ENCODE data around the gene NAB1. TPM values are rescaled to one million over a fixed set of nuclear protein-coding genes. Genes with fewer than 3 reads are reported as not detected.

NAB1 gene
- total RNA-seq, 1 experiment from 2014 or later = 40.2 TPM

DNA sequence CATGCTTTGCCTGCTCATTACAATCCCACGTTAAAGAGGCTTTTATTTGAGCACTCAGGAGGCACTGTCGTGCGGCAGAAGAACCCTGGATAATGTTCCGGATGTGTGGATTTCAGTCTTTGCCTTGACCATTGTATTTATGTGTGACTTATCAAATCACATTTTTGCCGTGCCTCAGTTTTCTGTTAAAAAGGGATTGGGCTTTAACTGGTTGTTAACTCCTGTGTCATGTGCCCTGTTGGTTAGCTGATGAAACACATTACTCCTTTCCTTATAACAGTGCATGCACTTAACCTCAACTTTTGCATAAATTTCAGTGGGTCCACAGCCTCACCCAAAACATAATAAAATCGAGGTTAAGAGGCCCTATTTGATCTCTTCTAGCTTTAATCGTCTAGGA lies 52.7 kb downstream of the NAB1 start:
- CTCF ChIA-PET = no interaction called here
- no peak overlapping the region for H3K4me3 ChIP-seq (ENCODE audit: low read depth in 2 of 2, low read length in 2 of 2)
- no peaks in the 10 kb centered on the region for H3K36me3 ChIP-seq (ENCODE audit: control insufficient read depth, insufficient read depth, low read length)
- H3K4me1 ChIP-seq (ENCODE audit: control insufficient read depth, insufficient read depth, low read length) = no peaks in the 10 kb centered on the region
- POLR2A ChIA-PET = no interaction called here
- intact Hi-C loops (cut with micrococcal nuclease; ENCODE audit: unreplicated experiment) = no loop called here
- no peaks in the 10 kb centered on the region for H3K27me3 ChIP-seq (ENCODE audit: control insufficient read depth, insufficient read depth, low read length)
- TF ChIP-seq, protein P1, sequence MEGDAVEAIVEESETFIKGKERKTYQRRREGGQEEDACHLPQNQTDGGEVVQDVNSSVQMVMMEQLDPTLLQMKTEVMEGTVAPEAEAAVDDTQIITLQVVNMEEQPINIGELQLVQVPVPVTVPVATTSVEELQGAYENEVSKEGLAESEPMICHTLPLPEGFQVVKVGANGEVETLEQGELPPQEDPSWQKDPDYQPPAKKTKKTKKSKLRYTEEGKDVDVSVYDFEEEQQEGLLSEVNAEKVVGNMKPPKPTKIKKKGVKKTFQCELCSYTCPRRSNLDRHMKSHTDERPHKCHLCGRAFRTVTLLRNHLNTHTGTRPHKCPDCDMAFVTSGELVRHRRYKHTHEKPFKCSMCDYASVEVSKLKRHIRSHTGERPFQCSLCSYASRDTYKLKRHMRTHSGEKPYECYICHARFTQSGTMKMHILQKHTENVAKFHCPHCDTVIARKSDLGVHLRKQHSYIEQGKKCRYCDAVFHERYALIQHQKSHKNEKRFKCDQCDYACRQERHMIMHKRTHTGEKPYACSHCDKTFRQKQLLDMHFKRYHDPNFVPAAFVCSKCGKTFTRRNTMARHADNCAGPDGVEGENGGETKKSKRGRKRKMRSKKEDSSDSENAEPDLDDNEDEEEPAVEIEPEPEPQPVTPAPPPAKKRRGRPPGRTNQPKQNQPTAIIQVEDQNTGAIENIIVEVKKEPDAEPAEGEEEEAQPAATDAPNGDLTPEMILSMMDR (IDR thresholded peaks at IDR 0.05) = no peak
- TF ChIP-seq POLR2AphosphoS5 (IDR thresholded peaks at IDR 0.05; ENCODE audit: low read depth, low read length) (no peak), SIN3A (IDR thresholded peaks at IDR 0.05; ENCODE audit: borderline replicate concordance, insufficient read depth, low read depth, low read length) (no peak), REST (IDR thresholded peaks at IDR 0.05; ENCODE audit: insufficient read depth in 1 of 2, low read depth in 2 of 2, low read length in 1 of 2) (no peak), TCF7L2 (IDR thresholded peaks at IDR 0.05; ENCODE audit: low read depth, low read length) (no peak)
- no peak for ATAC-seq
- BruUV-seq (replicated peaks) = no TSS peak
- no peak for DNase-seq (ENCODE audit: low read depth, low spot score)
- H3K27ac ChIP-seq (ENCODE audit: low read length) = no peak overlapping the region
- in situ Hi-C loops (cut with HindIII; ENCODE audit: low pct_unique_long_range_greater_than_20kb, low sequenced_read_pairs) = no loop called here
- H3K9me3 ChIP-seq (ENCODE audit: control insufficient read depth, insufficient read depth, low read depth, low read length) = no peaks in the 10 kb centered on the region

DNA sequence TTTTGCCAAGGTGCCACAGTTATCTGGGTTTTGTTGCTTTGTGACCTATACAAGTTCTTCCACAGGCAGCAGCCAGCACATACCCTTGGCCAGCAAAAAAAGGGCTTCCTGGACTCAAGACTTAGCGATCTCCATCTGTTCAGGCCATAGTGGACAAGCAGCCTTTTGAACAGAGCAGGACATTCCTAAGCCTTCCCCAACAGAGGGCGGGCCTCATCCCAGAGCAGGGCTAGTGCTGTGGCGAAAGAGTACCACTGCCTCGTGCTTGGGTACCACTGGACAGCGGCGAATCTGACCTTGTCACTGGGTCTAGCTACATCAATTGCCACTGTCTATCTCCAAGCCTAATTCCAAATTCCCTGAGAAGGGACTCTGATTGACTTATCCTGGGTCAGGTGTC lies 56.4 kb downstream of the NAB1 start:
- intact Hi-C loops (cut with micrococcal nuclease; ENCODE audit: unreplicated experiment) = no loop called here
- BruUV-seq (replicated peaks) = no TSS peak
- no peak for DNase-seq (ENCODE audit: low read depth, low spot score)
- Histone ChIP-seq H3K36me3 (ENCODE audit: control insufficient read depth, insufficient read depth, low read length) (no peaks in the 10 kb centered on the region), H3K27me3 (ENCODE audit: control insufficient read depth, insufficient read depth, low read length) (no peaks in the 10 kb centered on the region), H3K4me1 (ENCODE audit: control insufficient read depth, insufficient read depth, low read length) (no peaks in the 10 kb centered on the region), H3K4me3 (ENCODE audit: low read depth in 2 of 2, low read length in 2 of 2) (no peak overlapping the region), H3K9me3 (ENCODE audit: control insufficient read depth, insufficient read depth, low read depth, low read length) (no peaks in the 10 kb centered on the region; the same call in 1 of the 2 replicates), H3K27ac (ENCODE audit: low read length) (no peak overlapping the region)
- TF ChIP-seq TCF7L2 (IDR thresholded peaks at IDR 0.05; ENCODE audit: low read depth, low read length) (no peak), POLR2AphosphoS5 (IDR thresholded peaks at IDR 0.05; ENCODE audit: low read depth, low read length) (no peak), REST (IDR thresholded peaks at IDR 0.05; ENCODE audit: insufficient read depth in 1 of 2, low read depth in 2 of 2, low read length in 1 of 2) (no peak), SIN3A (IDR thresholded peaks at IDR 0.05; ENCODE audit: borderline replicate concordance, insufficient read depth, low read depth, low read length) (no peak)
- TF ChIP-seq, protein P1 (IDR thresholded peaks at IDR 0.05) = no peak
- ChIA-PET CTCF (no interaction called here), POLR2A (no interaction called here)
- in situ Hi-C loops (cut with HindIII; ENCODE audit: low pct_unique_long_range_greater_than_20kb, low sequenced_read_pairs) = no loop called here
- no peak; the same call in 1 of the 2 replicates for ATAC-seq

All from Panc1 (cell line).